HepG2 (cell line): Measurements from ENCODE around the gene SAA2. TPM values are rescaled to one million over a fixed set of nuclear protein-coding genes. Genes with fewer than 3 reads are reported as not detected.

ENCODE experiments used
- CBX1 ChIP-seq: IDR thresholded peaks from one replicate; pipeline ENCODE4 v1.6.1; 2016; ENCODE audit warnings: antibody characterized with exemption, low read depth
- ELF1 ChIP-seq: sonication (generic); formaldehyde crosslinking; IDR thresholded peaks from 2 replicates; pipeline ENCODE4 v1.4.0; 2020; ENCODE audit warnings: missing genetic modification reagents
- HNF4A ChIP-seq: sonication (generic); formaldehyde crosslinking; IDR thresholded peaks from 2 replicates; pipeline ENCODE4 v1.4.0; 2020; ENCODE audit warnings: missing genetic modification reagents
- IRF1 ChIP-seq: sonication (generic); formaldehyde crosslinking; IDR thresholded peaks from 2 replicates; pipeline ENCODE4 v1.4.0; 2020; ENCODE audit warnings: low read depth, mild to moderate bottlenecking, missing genetic modification reagents
- IRF9 ChIP-seq: sonication (generic); formaldehyde crosslinking; IDR thresholded peaks from 2 replicates; pipeline ENCODE4 v1.8.0; 2022; ENCODE audit warnings: missing genetic modification reagents, mild to moderate bottlenecking, borderline replicate concordance
- KLF13 ChIP-seq: sonication (generic); formaldehyde crosslinking; IDR thresholded peaks from 2 replicates; pipeline ENCODE4 v1.4.0; 2020; ENCODE audit warnings: mild to moderate bottlenecking, missing genetic modification reagents
- KLF16 ChIP-seq, 2 experiments: sonication (generic) in 1 of 2; formaldehyde crosslinking in 1 of 2; IDR thresholded peaks; 2 replicates each; pipeline versions ENCODE4 v1.6.1 to v1.8.0; 2016 to 2023; ENCODE audit warnings: missing genetic modification reagents in 2 of 2, missing compliant biosample characterization in 1 of 2
- KMT2A ChIP-seq: sonication (generic); formaldehyde crosslinking; IDR thresholded peaks from 2 replicates; pipeline ENCODE4 v1.4.0; 2020; ENCODE audit warnings: missing genetic modification reagents
- MAX ChIP-seq: IDR thresholded peaks from 2 replicates; pipeline ENCODE4 v1.6.1; 2012; ENCODE audit warnings: inconsistent platforms
- MBNL3 ChIP-seq: fragments of 250-450 bp; sonication (Bioruptor Pico); conservative IDR thresholded peaks from 2 replicates; pipeline ENCODE4 v1.8.0; 2022; ENCODE audit warnings: mild to moderate bottlenecking, inconsistent platforms
- MNT ChIP-seq: fragments of 450-650 bp; IDR thresholded peaks from 2 replicates; pipeline ENCODE4 v1.6.1; 2016
- ONECUT2 ChIP-seq: sonication (generic); formaldehyde crosslinking; IDR thresholded peaks from 2 replicates; pipeline ENCODE4 v1.4.0; 2020; ENCODE audit warnings: missing genetic modification reagents
- PCBP1 ChIP-seq: fragments of 200-400 bp; formaldehyde crosslinking; IDR thresholded peaks from 2 replicates; pipeline ENCODE4 v1.6.1; 2017; ENCODE audit warnings: mild to moderate bottlenecking, low read depth, low read length, borderline replicate concordance
- POGZ ChIP-seq: sonication (generic); formaldehyde crosslinking; IDR thresholded peaks from 2 replicates; pipeline ENCODE4 v1.4.0; 2020; ENCODE audit warnings: mild to moderate bottlenecking, missing genetic modification reagents
- POLR2AphosphoS5 ChIP-seq: IDR thresholded peaks from 2 replicates; pipeline ENCODE4 v1.6.1; 2012; ENCODE audit warnings: low read depth, low read length
- RARA ChIP-seq: IDR thresholded peaks from 2 replicates; pipeline ENCODE4 v1.6.1; 2016; ENCODE audit warnings: missing genetic modification reagents, missing compliant biosample characterization
- SAP130 ChIP-seq: IDR thresholded peaks from 2 replicates; pipeline ENCODE4 v1.6.1; 2016; ENCODE audit warnings: low read depth
- ZBTB20 ChIP-seq: sonication (generic); formaldehyde crosslinking; IDR thresholded peaks from 2 replicates; pipeline ENCODE4 v1.8.1; 2023; ENCODE audit warnings: missing genetic modification reagents, low read depth, mild to moderate bottlenecking, borderline replicate concordance
- ZBTB8A ChIP-seq: sonication (generic); formaldehyde crosslinking; IDR thresholded peaks from 2 replicates; pipeline ENCODE4 v1.4.0; 2020; ENCODE audit warnings: mild to moderate bottlenecking, low read depth, missing genetic modification reagents, borderline replicate concordance
- ZMYM4 ChIP-seq: sonication (generic); formaldehyde crosslinking; IDR thresholded peaks from 2 replicates; pipeline ENCODE4 v1.8.1; 2023; ENCODE audit warnings: mild to moderate bottlenecking, missing genetic modification reagents
- ZNF441 ChIP-seq: sonication (generic); formaldehyde crosslinking; IDR thresholded peaks from 2 replicates; pipeline ENCODE4 v1.7.0; 2021; ENCODE audit warnings: missing genetic modification reagents, borderline replicate concordance
- ZNF577 ChIP-seq: sonication (generic); formaldehyde crosslinking; IDR thresholded peaks from 2 replicates; pipeline ENCODE4 v1.4.0; 2020; ENCODE audit warnings: mild to moderate bottlenecking, low read depth, missing genetic modification reagents, borderline replicate concordance
- polyA plus RNA-seq, 8 experiments: library from polyadenylated mRNA; depleted of rRNA in 3 of 8; stranded (reverse) in 7 of 8; unstranded in 1 of 8; fragments of >200 nt; fragmentation: Illumina TruSeq in 4 of 8; extraction: Trizol in 4 of 8; gene quantifications; 2 replicates each; pipeline versions ENCODE4 v1.2.1 to v1.2.3, GENCODE V29; 2011 to 2016; ENCODE audit warnings: low read depth in 4 of 8, missing spikeins in 1 of 8, mixed read lengths in 1 of 8; ENCODE audit not compliant: insufficient read depth in 1 of 8
- total RNA-seq, 5 experiments: library from RNA; depleted of rRNA; stranded (reverse); fragments of >200 nt; fragmentation: Illumina TruSeq; extraction: Trizol; gene quantifications; 2 replicates each; pipeline ENCODE4 v1.2.3, GENCODE V29; 2016; ENCODE audit warnings: low read depth in 1 of 5
- TF ChIP-seq, protein P1 (sequence below): sonication (generic); formaldehyde crosslinking; IDR thresholded peaks from 2 replicates; pipeline ENCODE4 v1.4.0; 2020; ENCODE audit warnings: missing genetic modification reagents

Gene SAA2
- total and polyA plus RNA-seq, 2 of the 13 experiments (the other 11 are each of a cell fraction or from before 2014, with no cell fraction given) = 0.27 TPM; not detected in 1

- TF ChIP-seq, protein P1, sequence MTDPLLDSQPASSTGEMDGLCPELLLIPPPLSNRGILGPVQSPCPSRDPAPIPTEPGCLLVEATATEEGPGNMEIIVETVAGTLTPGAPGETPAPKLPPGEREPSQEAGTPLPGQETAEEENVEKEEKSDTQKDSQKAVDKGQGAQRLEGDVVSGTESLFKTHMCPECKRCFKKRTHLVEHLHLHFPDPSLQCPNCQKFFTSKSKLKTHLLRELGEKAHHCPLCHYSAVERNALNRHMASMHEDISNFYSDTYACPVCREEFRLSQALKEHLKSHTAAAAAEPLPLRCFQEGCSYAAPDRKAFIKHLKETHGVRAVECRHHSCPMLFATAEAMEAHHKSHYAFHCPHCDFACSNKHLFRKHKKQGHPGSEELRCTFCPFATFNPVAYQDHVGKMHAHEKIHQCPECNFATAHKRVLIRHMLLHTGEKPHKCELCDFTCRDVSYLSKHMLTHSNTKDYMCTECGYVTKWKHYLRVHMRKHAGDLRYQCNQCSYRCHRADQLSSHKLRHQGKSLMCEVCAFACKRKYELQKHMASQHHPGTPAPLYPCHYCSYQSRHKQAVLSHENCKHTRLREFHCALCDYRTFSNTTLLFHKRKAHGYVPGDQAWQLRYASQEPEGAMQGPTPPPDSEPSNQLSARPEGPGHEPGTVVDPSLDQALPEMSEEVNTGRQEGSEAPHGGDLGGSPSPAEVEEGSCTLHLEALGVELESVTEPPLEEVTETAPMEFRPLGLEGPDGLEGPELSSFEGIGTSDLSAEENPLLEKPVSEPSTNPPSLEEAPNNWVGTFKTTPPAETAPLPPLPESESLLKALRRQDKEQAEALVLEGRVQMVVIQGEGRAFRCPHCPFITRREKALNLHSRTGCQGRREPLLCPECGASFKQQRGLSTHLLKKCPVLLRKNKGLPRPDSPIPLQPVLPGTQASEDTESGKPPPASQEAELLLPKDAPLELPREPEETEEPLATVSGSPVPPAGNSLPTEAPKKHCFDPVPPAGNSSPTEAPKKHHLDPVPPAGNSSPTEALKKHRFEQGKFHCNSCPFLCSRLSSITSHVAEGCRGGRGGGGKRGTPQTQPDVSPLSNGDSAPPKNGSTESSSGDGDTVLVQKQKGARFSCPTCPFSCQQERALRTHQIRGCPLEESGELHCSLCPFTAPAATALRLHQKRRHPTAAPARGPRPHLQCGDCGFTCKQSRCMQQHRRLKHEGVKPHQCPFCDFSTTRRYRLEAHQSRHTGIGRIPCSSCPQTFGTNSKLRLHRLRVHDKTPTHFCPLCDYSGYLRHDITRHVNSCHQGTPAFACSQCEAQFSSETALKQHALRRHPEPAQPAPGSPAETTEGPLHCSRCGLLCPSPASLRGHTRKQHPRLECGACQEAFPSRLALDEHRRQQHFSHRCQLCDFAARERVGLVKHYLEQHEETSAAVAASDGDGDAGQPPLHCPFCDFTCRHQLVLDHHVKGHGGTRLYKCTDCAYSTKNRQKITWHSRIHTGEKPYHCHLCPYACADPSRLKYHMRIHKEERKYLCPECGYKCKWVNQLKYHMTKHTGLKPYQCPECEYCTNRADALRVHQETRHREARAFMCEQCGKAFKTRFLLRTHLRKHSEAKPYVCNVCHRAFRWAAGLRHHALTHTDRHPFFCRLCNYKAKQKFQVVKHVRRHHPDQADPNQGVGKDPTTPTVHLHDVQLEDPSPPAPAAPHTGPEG (CRISPR knock-in tag) = no peak
- TF ChIP-seq RARA (CRISPR knock-in tag) (peak; percentile 75), IRF9 (CRISPR knock-in tag) (no peak), KMT2A (CRISPR knock-in tag) (no peak), ELF1 (CRISPR knock-in tag) (no peak), IRF1 (CRISPR knock-in tag) (no peak), POGZ (CRISPR knock-in tag) (peak; percentile 57; the same call in 1 of the 2 replicates), KLF13 (CRISPR knock-in tag) (no peak), ZMYM4 (CRISPR knock-in tag) (0 out of 2 replicates have a peak, but pooled peaks have one; percentile 39), SAP130 (CRISPR knock-in tag) (peak; percentile 36; the same call in 1 of the 2 replicates), ZBTB20 (CRISPR knock-in tag) (no peak), ONECUT2 (CRISPR knock-in tag) (peak; percentile 78), MNT (no peak), HNF4A (peak; percentile 87), KLF16 (CRISPR knock-in tag; IDR thresholded peaks at IDR 0.05) (no peak), ZNF441 (CRISPR knock-in tag) (peak; percentile 41; the same call in 1 of the 2 replicates), CBX1 (no peak), POLR2AphosphoS5 (no peak), ZNF577 (CRISPR knock-in tag) (no peak), ZBTB8A (CRISPR knock-in tag) (no peak), PCBP1 (no peak), MAX (peak; percentile 36; the same call in 1 of the 2 replicates), MBNL3 (no peak)
Observed at GRCh38 chr11:18239655-18240054, 8.8 kb downstream of the SAA2 start (continued).
